HepG2 (cell line): ENCODE data around the gene HELZ2. TPM values are rescaled to one million over a fixed set of nuclear protein-coding genes. Genes with fewer than 3 reads are reported as not detected.
A peak's percentile ranks its signal among the peaks of the same experiment; 100 is the strongest.

Experiments
- CHCHD3 ChIP-seq: sonication (generic); formaldehyde crosslinking; IDR thresholded peaks from 2 replicates; pipeline ENCODE4 v1.8.0; 2022; ENCODE audit warnings: mild to moderate bottlenecking, missing genetic modification reagents, moderate library complexity
- KLF16 ChIP-seq, 2 experiments: sonication (generic) in 1 of 2; formaldehyde crosslinking in 1 of 2; IDR thresholded peaks; 2 replicates each; pipeline versions ENCODE4 v1.6.1 to v1.8.0; 2016 to 2023; ENCODE audit warnings: missing genetic modification reagents in 2 of 2, missing compliant biosample characterization in 1 of 2
- MBD4 ChIP-seq: IDR thresholded peaks from 2 replicates; pipeline ENCODE4 v1.6.1; 2012; ENCODE audit warnings: low read length, inconsistent platforms, borderline replicate concordance
- MEF2D ChIP-seq: sonication (generic); formaldehyde crosslinking; IDR thresholded peaks from 2 replicates; pipeline ENCODE4 v1.5.1; 2020; ENCODE audit warnings: mild to moderate bottlenecking, missing genetic modification reagents
- MLLT10 ChIP-seq: sonication (generic); formaldehyde crosslinking; IDR thresholded peaks from 2 replicates; pipeline ENCODE4 v1.4.0; 2020; ENCODE audit warnings: missing genetic modification reagents
- SP1 ChIP-seq, 2 experiments: fragments of 450-650 bp in 1 of 2; sonication (generic) in 1 of 2; formaldehyde crosslinking in 1 of 2; IDR thresholded peaks; 2 replicates each; pipeline versions ENCODE4 v1.4.0 to v1.6.1; 2016 to 2020; ENCODE audit warnings: missing genetic modification reagents in 1 of 2
- ZBTB20 ChIP-seq: sonication (generic); formaldehyde crosslinking; IDR thresholded peaks from 2 replicates; pipeline ENCODE4 v1.8.1; 2023; ENCODE audit warnings: missing genetic modification reagents, low read depth, mild to moderate bottlenecking, borderline replicate concordance
- ZBTB38 ChIP-seq: sonication (generic); formaldehyde crosslinking; IDR thresholded peaks from 2 replicates; pipeline ENCODE4 v1.5.1; 2020; ENCODE audit warnings: mild to moderate bottlenecking, missing genetic modification reagents
- ZBTB43 ChIP-seq: sonication (generic); formaldehyde crosslinking; conservative IDR thresholded peaks from 2 replicates; pipeline ENCODE4 v1.4.0; 2020; ENCODE audit warnings: missing genetic modification reagents
- ZFP82 ChIP-seq: sonication (generic); formaldehyde crosslinking; IDR thresholded peaks from 2 replicates; pipeline ENCODE4 v1.5.1; 2020; ENCODE audit warnings: mild to moderate bottlenecking, missing genetic modification reagents, borderline replicate concordance
- ZNF33B ChIP-seq: sonication (generic); formaldehyde crosslinking; IDR thresholded peaks from 2 replicates; pipeline ENCODE4 v1.5.1; 2020; ENCODE audit warnings: mild to moderate bottlenecking, missing genetic modification reagents
- ZNF501 ChIP-seq: sonication (generic); formaldehyde crosslinking; IDR thresholded peaks from 2 replicates; pipeline ENCODE4 v1.5.1; 2020; ENCODE audit warnings: mild to moderate bottlenecking, moderate library complexity, missing genetic modification reagents
- ZNF512 ChIP-seq: sonication (generic); formaldehyde crosslinking; IDR thresholded peaks from 2 replicates; pipeline ENCODE4 v1.4.0; 2020; ENCODE audit warnings: mild to moderate bottlenecking, missing genetic modification reagents
- ZNF557 ChIP-seq: sonication (generic); formaldehyde crosslinking; IDR thresholded peaks from 2 replicates; pipeline ENCODE4 v1.4.0; 2020; ENCODE audit warnings: missing genetic modification reagents
- ZNF558 ChIP-seq: sonication (generic); formaldehyde crosslinking; IDR thresholded peaks from 2 replicates; pipeline ENCODE4 v1.9.0; 2022; ENCODE audit warnings: mild to moderate bottlenecking, missing genetic modification reagents, borderline replicate concordance
- ZNF646 ChIP-seq: sonication (generic); formaldehyde crosslinking; IDR thresholded peaks from 2 replicates; pipeline ENCODE4 v1.9.0; 2021; ENCODE audit warnings: mild to moderate bottlenecking, missing genetic modification reagents
- ZNF773 ChIP-seq: sonication (generic); formaldehyde crosslinking; IDR thresholded peaks from 2 replicates; pipeline ENCODE4 v1.4.0; 2020; ENCODE audit warnings: missing genetic modification reagents, borderline replicate concordance
- ZUFSP ChIP-seq: sonication (generic); formaldehyde crosslinking; IDR thresholded peaks from 2 replicates; pipeline ENCODE4 v1.9.0; 2021; ENCODE audit warnings: missing genetic modification reagents, mild to moderate bottlenecking, borderline replicate concordance
- polyA plus RNA-seq, 8 experiments: library from polyadenylated mRNA; depleted of rRNA in 3 of 8; stranded (reverse) in 7 of 8; unstranded in 1 of 8; fragments of >200 nt; fragmentation: Illumina TruSeq in 4 of 8; extraction: Trizol in 4 of 8; gene quantifications; 2 replicates each; pipeline versions ENCODE4 v1.2.1 to v1.2.3, GENCODE V29; 2011 to 2016; ENCODE audit warnings: low read depth in 4 of 8, missing spikeins in 1 of 8, mixed read lengths in 1 of 8; ENCODE audit not compliant: insufficient read depth in 1 of 8
- total RNA-seq, 5 experiments: library from RNA; depleted of rRNA; stranded (reverse); fragments of >200 nt; fragmentation: Illumina TruSeq; extraction: Trizol; gene quantifications; 2 replicates each; pipeline ENCODE4 v1.2.3, GENCODE V29; 2016; ENCODE audit warnings: low read depth in 1 of 5

HELZ2 gene
- total and polyA plus RNA-seq, 2 of the 13 experiments (the other 11 are each of a cell fraction or from before 2014, with no cell fraction given), result 9.6 to 10.1 TPM

- peak; percentile 10; the same call in 1 of the 2 replicates for TF ChIP-seq ZNF501
- TF ChIP-seq ZNF512, result no peak
- TF ChIP-seq ZBTB43 (CRISPR knock-in tag), result no peak
- TF ChIP-seq MEF2D (CRISPR knock-in tag), result no peak
- no peak; the same call in 1 of the 2 replicates for TF ChIP-seq ZNF646 (CRISPR knock-in tag)
- TF ChIP-seq KLF16 (CRISPR knock-in tag; IDR thresholded peaks at IDR 0.05), result peak in 1 of 2 experiments; percentile 28; a peak in 1 of 4 replicates
- TF ChIP-seq ZBTB20 (CRISPR knock-in tag), result no peak; the same call in 1 of the 2 replicates
- TF ChIP-seq MBD4, result no peak
- TF ChIP-seq MLLT10 (CRISPR knock-in tag), result no peak
- no peak for TF ChIP-seq SP1 (IDR thresholded peaks at IDR 0.05)
- peak; percentile 16; the same call in 1 of the 2 replicates for TF ChIP-seq SP1 (CRISPR knock-in tag; IDR thresholded peaks at IDR 0.05)
- TF ChIP-seq ZFP82 (CRISPR knock-in tag), result no peak
- no peak for TF ChIP-seq ZNF557 (CRISPR knock-in tag)
- no peak for TF ChIP-seq CHCHD3 (CRISPR knock-in tag)
- no peak for TF ChIP-seq ZUFSP (CRISPR knock-in tag)
- TF ChIP-seq ZNF773 (CRISPR knock-in tag), result peak; percentile 77; the same call in 1 of the 2 replicates
- TF ChIP-seq ZNF558 (CRISPR knock-in tag), result peak; percentile 77; the same call in 1 of the 2 replicates
- peak; percentile 68; the same call in 1 of the 2 replicates for TF ChIP-seq ZBTB38
- TF ChIP-seq ZNF33B, result no peak
Measured at GRCh38 chr20:63574156-63574828, at the start of gene HELZ2 (continued).
